Stimulated activated CD4-positive, alpha-beta T cell treated with anti-CD3 and anti-CD28 coated beads, Interleukin-2, amount 100 ng/mL, for 24 hours (primary cell): ENCODE measurements around the gene UNK.

ENCODE experiments used
- DNase-seq, 2 donors: peaks; one replicate each; pipeline ENCODE4 v3.0.0-alpha.2; 2020

Gene UNK

DNA sequence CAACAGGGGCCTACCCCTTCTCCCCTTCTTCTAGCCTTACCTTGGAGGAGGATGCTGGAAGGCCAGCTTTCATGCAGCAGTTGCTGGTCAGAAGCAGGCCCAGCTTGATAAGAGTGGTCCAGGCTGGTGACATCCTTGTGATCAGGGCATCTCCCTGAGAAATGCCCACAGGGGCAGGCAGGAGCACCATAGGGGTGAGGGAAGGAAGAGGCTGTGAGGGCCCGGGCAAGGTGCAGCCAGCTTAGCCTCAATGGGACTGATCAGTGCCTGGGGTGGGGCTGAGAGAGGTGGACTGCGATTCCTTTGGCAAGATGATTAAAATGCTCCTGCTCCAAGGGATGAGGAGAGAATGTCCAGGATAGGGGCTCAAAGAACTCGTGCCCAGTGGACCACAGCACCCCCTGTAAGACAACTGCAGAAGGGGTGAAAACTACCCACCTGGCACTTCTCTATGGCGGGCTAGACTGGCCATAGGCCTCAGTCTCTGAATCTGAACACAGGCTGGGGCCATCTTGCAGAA is 10.1 kb upstream of the UNK start:
- no peak for DNase-seq

DNA sequence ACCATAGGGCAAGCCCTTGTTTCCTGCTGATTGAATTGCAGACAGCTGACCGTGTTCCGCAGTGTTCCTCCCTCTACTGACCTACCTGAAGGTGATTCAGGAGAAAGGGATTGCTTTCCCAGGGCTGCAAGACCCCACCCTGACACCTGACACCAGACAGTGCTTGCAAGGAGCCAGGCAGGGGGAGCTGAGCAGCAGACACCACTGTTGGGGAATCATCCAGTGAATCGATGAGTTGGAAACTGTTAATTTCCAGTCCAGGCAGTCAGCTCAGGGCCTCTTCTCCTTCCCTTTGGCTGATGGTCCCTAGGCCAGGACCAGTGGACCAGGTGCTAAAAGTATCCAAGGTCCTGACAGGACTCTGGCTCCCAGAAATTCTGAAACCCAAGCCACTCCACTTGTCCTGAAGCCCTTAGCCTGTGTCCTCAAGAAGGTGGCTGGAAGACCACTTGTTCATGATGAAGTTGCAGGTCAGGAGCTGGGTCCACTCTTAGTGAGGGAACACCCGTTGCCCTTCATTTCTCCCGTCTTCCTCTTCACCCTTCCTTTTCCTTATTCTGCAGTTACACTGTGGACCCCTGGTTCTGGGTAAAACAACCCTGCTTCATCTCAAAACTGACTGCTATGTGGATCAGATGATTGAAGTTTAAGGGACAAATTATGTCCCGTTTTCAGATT is 9.5 kb upstream of the UNK start:
- DNase-seq, result no peak

GRCh38 chr17:75776386-75777295 is 8.0 kb upstream of the UNK start:
- no peak for DNase-seq

DNA sequence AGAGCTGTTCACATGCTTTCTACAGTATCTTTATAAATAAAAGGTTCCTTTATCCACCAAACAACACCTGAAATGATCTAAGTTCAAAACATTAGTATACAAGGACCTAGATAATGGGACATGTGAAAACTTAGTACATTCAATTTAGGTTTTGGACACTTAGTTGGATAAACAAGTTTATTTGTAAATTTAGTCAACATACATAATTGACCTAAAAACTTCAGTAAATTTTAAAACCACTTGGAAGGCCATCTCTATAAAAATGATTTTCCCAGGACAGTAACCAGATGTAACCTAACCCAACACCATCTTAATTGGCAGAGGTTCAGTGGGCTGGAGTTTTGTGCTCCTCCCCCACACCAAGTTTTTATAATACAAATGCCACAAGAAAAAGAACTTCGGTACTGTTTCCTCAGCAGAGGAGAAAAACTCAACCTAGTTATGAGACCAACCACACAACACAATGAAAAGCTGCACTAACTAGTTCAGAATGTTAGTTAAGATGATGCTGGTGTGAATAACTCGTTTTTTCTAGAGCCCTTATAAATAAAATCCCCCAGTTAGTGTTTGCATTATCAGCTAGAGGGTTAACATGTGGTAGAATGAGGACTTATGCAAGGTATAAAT is 7.2 kb upstream of the UNK start:
- DNase-seq, result no peak

- DNase-seq, result peak in 1 of 2 donors; percentile 43
Observed at GRCh38 chr17:75778066-75778860, 6.3 kb upstream of the UNK start.

GRCh38 chr17:75778861-75779249 is 5.8 kb upstream of the UNK start:
- DNase-seq, result peak; percentile 76 to 78

GRCh38 chr17:75779250-75779986 is 5.2 kb upstream of the UNK start:
- DNase-seq, result peak; percentile 91 to 92

DNA sequence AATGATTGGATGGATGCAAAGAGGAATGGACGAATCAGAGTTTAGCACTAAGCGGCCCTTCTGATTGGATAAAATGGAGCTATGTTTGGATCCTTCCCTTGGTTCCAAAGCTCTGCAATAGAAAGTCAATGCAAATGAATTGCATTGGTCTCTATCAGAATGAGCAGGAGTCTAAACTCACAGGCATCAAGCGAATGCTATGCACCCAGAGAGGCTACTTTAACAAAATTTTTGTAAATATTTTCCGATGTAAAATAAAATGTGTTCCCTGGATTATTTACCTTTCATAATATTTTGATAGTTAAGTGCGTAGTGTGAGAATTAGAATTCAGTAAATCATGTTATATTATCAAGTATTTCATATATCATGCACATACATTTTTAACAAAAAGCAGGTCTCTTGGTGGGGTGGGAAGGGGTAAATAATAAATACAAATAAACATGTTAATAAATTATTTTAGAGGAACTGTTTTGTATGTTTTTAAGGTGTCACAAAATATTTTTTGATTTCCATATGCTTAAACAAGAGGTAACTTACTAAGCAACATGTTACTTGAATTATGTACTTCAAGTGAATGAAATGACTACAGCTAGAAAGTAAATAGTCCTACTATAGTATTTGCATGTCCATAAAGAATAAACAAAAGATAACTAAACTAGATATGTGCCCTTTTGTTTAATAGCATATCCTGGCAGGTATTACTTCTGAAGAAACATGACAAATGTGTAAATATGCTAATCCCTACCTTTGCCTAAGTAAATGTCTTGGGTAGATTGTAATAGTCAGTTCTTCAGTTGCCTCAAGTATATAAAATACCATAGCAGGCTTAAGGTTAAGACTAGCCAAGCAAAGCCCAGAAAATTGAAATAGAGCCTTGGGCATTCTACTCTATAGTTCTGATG is 4.4 kb upstream of the UNK start:
- DNase-seq, result no peak

GRCh38 chr17:75783069-75783783 is 1.4 kb upstream of the UNK start:
- DNase-seq, result no peak

DNA sequence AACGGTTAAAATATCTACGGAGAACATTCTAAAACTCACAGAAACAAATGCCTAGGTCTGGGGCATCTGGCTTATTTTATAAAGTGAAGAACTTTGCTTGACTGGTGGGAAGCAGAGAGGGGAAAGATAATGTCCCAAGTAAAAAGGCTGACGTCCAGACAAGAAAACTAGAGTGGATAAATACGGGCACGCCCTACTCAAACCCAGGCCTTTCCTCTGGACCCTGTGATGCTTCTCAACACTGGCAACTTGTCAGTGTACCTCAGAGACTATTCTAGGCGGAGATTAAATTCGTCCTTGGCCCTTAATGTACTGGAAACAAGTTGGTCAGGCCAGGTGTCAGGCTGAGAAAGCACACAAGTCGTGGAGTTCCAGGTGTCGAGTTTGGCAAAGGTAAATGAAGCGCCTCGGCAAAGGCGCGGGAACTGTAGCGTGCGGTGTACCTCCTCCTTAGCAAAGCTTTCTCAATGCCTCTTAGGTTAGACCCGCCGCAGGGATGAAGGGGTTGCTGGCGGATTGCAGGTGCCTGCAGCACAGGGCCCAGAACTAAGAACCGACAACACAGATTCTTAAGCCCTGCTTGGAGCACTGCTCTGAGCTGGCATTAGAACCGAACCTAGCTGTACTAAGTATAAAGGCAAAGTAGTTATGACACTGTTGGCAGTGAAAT is 668 bp upstream of the UNK start:
- DNase-seq, result peak in 1 of 2 donors; percentile 42

GRCh38 chr17:75785016-75785890 is 647 bp downstream of the UNK start:
- peak; percentile 87 to 90 for DNase-seq

- no peak for DNase-seq
Observed at GRCh38 chr17:75791254-75791653, 6.6 kb downstream of the UNK start.

- DNase-seq, result no peak
Observed at GRCh38 chr17:75793460-75793859, 8.9 kb downstream of the UNK start.

- DNase-seq, result no peak
Observed at GRCh38 chr17:75795820-75796607, 11.4 kb downstream of the UNK start.

DNA sequence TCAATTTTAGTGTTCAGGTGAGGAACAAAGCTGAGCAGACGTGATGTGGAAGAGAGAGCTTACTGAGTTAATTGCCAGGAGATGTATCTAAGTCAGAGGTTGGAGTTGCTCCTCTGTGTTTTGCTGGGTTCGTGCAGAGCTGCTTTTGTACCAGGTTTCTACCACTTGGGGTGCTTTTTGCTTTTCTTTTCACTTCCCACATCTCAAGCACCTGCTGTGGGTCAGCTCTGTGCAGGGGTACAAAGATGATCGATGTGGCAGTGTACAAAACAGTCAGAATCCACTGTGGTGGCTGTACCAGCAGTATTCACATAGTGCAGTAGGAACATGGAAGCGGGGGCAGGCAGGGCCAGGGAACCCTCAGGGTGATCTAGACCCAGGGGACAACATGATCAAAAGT is 14.8 kb downstream of the UNK start:
- no peak for DNase-seq

DNA sequence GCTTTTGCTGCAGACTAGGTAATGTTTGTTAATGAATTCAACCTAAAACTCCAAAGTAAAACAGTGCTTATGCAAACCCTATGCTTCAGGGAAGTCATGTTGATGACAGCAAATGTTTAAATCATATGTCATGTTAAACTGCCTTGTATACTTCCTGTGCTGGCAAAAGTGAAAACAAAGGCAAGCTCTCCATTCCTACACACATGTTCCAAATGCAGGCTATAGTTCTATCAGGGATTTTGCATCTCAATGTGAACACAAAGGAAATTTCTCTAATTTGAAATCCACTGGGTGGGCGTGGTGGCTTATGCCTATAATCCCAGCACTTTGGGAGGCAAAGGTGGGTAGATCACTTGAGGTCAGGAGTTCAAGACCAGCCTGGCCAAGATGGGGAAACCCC is 19.3 kb downstream of the UNK start:
- no peak for DNase-seq

GRCh38 chr17:75806822-75807500 is 22.4 kb downstream of the UNK start:
- no peak for DNase-seq
